ENCODE data around the gene GHR.

GHR gene

DNA sequence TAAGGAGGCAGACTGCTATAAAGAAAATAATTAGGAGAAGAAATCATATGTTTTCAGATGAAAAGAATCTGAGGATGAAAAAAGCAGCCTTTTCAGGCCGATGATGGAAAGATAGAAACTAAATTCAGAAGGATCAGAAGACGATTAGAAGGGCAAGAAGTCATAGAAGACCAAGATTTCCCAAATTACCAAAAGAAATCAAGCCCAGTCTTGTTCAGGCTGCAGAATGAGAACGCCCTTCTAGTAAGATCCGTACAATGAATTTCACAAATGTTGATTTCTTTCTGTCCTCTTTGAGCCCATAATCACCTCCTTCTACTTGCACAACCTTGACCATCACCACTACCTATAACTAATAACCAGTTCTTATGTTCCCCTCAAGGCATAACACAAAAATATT lies 218.8 kb downstream of the GHR start:
- ChIA-PET CTCF (interaction anchor here (0.6 kb wide), 1 partner anchor 85 kb away, joined by 5 read pairs; no protein-coding TSS in a partner anchor), POLR2A (no interaction called here)
- H3K4me3 ChIP-seq (ENCODE audit: low read depth, low read length) = no peak overlapping the region
- H3K36me3 ChIP-seq (ENCODE audit: control insufficient read depth in 2 of 2, insufficient read depth in 1 of 2, low read length in 2 of 2) = no peaks in the 10 kb centered on the region
- H3K9me3 ChIP-seq (ENCODE audit: control insufficient read depth, insufficient read depth, low read depth, low read length) = no peaks in the 10 kb centered on the region
- H3K27ac ChIP-seq (ENCODE audit: extremely low read depth, low read depth, low read length) = no peak overlapping the region
- no peak for TF ChIP-seq ZNF132 (tag by site-specific recombination; IDR thresholded peaks at IDR 0.05; ENCODE audit: borderline replicate concordance)
- no peak for TF ChIP-seq ZNF785 (tag by site-specific recombination; IDR thresholded peaks at IDR 0.05)
- no peak for TF ChIP-seq OSR2 (tag by site-specific recombination; IDR thresholded peaks at IDR 0.05)
- TF ChIP-seq, protein P1, sequence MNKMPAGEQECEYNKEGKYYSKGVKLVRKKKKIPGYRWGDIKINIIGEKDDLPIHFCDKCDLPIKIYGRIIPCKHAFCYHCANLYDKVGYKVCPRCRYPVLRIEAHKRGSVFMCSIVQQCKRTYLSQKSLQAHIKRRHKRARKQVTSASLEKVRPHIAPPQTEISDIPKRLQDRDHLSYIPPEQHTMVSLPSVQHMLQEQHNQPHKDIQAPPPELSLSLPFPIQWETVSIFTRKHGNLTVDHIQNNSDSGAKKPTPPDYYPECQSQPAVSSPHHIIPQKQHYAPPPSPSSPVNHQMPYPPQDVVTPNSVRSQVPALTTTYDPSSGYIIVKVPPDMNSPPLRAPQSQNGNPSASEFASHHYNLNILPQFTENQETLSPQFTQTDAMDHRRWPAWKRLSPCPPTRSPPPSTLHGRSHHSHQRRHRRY (tag by site-specific recombination; IDR thresholded peaks at IDR 0.05) = no peak
- TF ChIP-seq ZNF621 (tag by site-specific recombination; IDR thresholded peaks at IDR 0.05) = no peak
- no peak for TF ChIP-seq BCL11B (tag by site-specific recombination; IDR thresholded peaks at IDR 0.05; ENCODE audit: low read depth)
- TF ChIP-seq REPIN1 (tag by site-specific recombination; IDR thresholded peaks at IDR 0.05; ENCODE audit: low read depth) = no peak
- no peak for TF ChIP-seq ZNF366 (tag by site-specific recombination; conservative IDR thresholded peaks at IDR 0.05)
- no peak for TF ChIP-seq ZNF133 (tag by site-specific recombination; IDR thresholded peaks at IDR 0.05)
- no peak for TF ChIP-seq KLF9 (tag by site-specific recombination; IDR thresholded peaks at IDR 0.05; ENCODE audit: low read depth)
- TF ChIP-seq, protein P2, sequence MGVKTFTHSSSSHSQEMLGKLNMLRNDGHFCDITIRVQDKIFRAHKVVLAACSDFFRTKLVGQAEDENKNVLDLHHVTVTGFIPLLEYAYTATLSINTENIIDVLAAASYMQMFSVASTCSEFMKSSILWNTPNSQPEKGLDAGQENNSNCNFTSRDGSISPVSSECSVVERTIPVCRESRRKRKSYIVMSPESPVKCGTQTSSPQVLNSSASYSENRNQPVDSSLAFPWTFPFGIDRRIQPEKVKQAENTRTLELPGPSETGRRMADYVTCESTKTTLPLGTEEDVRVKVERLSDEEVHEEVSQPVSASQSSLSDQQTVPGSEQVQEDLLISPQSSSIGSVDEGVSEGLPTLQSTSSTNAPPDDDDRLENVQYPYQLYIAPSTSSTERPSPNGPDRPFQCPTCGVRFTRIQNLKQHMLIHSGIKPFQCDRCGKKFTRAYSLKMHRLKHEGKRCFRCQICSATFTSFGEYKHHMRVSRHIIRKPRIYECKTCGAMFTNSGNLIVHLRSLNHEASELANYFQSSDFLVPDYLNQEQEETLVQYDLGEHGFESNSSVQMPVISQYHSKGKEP (tag by site-specific recombination; IDR thresholded peaks at IDR 0.05) = no peak
- TF ChIP-seq ZNF350 (tag by site-specific recombination; IDR thresholded peaks at IDR 0.05) = no peak
- TF ChIP-seq ZNF202 (tag by site-specific recombination; IDR thresholded peaks at IDR 0.05; ENCODE audit: borderline replicate concordance) = no peak
- TF ChIP-seq ZNF692 (tag by site-specific recombination; IDR thresholded peaks at IDR 0.05) = no peak
- no peaks in the 10 kb centered on the region for H3K4me1 ChIP-seq (ENCODE audit: control insufficient read depth, insufficient read depth, low read length)

DNA sequence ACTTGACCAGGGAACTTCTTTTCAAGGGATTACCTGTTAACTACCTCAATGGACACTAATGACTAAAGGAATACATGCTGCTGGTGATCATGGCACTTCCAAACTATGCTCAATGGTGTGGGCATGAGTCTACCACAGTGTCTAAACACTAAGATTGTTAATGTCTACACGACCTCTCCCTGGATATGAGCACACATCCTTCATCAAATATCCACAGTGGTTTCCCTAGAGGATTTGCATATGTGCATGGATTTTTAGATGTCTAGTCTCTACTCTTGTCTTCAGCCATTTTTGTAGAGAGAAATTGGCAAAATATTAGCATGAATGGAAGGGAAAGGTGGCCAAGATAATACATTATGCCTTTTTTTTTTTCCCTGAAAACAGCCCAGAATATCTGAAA lies 220.1 kb downstream of the GHR start:
- Histone ChIP-seq H3K9me3 (ENCODE audit: control insufficient read depth, insufficient read depth, low read depth, low read length) (no peaks in the 10 kb centered on the region), H3K36me3 (ENCODE audit: control insufficient read depth in 2 of 2, insufficient read depth in 1 of 2, low read length in 2 of 2) (no peaks in the 10 kb centered on the region), H3K4me1 (ENCODE audit: control insufficient read depth, insufficient read depth, low read length) (no peaks in the 10 kb centered on the region), H3K4me3 (ENCODE audit: low read depth, low read length) (no peak overlapping the region), H3K27ac (ENCODE audit: extremely low read depth, low read depth, low read length) (no peak overlapping the region)
- ChIA-PET CTCF (no interaction called here), POLR2A (no interaction called here)
- no peak for TF ChIP-seq ZNF148 (tag by site-specific recombination; IDR thresholded peaks at IDR 0.05; ENCODE audit: borderline replicate concordance)
- TF ChIP-seq ZNF701 (tag by site-specific recombination; IDR thresholded peaks at IDR 0.05) = no peak
- TF ChIP-seq ZIC2 (tag by site-specific recombination; IDR thresholded peaks at IDR 0.05) = no peak
